ENCODE results near the gene FITM1. TPM values are rescaled to one million over a fixed set of nuclear protein-coding genes. Genes with fewer than 3 reads are reported as not detected.

Gene FITM1
- total and polyA plus RNA-seq, 2 donors (not counting 3 experiments of a cell fraction or from before 2014, with no cell fraction given) = 0.54 TPM; not detected in 1

GRCh38 chr14:24132061-24132685 lies 1.7 kb downstream of the FITM1 start:
- Histone ChIP-seq H4K20me1 (replicated peaks; ENCODE audit: control insufficient read depth, extremely low read depth, insufficient read depth, low read length) (no peaks in the 10 kb centered on the region), H3K9ac (replicated peaks; ENCODE audit: extremely low read depth, insufficient read depth, low read length) (no peak overlapping the region), H3K4me3 (replicated peaks in 1 of 3; ENCODE audit: insufficient read depth in 1 of 3, low read depth in 1 of 3, low read length in 3 of 3) (no peak overlapping the region), H3K9me3 (replicated peaks; ENCODE audit: control insufficient read depth, insufficient read depth, low read length) (no peaks in the 10 kb centered on the region), H3K27ac (ENCODE audit: insufficient read depth, low read depth, low read length) (no peak overlapping the region), H3K4me1 (ENCODE audit: control insufficient read depth, extremely low read depth, insufficient read depth, low read length) (peaks cover 11% of the 10 kb centered on the region), H3K79me2 (ENCODE audit: control insufficient read depth, insufficient read depth, low read length) (peaks cover 5% of the 10 kb centered on the region), H3K9me1 (replicated peaks; ENCODE audit: control insufficient read depth, extremely low read depth, insufficient read depth, low read length) (no peaks in the 10 kb centered on the region), H3K36me3 (ENCODE audit: control insufficient read depth in 2 of 2, extremely low read depth in 1 of 2, insufficient read depth in 2 of 2, low read length in 2 of 2) (no peaks in the 10 kb centered on the region), H3K27me3 (ENCODE audit: control insufficient read depth in 2 of 2, insufficient read depth in 2 of 2, low read length in 2 of 2) (no peaks in the 10 kb centered on the region), H2AFZ (ENCODE audit: low read depth, low read length) (no peak overlapping the region), H3K4me2 (ENCODE audit: insufficient read depth, low read length) (no peak overlapping the region)
- dilution Hi-C loops (cut with MboI; ENCODE audit: extremely low pct_ligation_motif_present, low sequenced_read_pairs) (no loop called here), intact Hi-C loops (cut with micrococcal nuclease) (no loop called here)
- TF ChIP-seq FOS (IDR thresholded peaks at IDR 0.05; ENCODE audit: borderline replicate concordance, insufficient read depth, low read length) (no peak), EZH2 (IDR thresholded peaks at IDR 0.05; ENCODE audit: borderline replicate concordance, low read depth, low read length, severe bottlenecking) (no peak), MAX (IDR thresholded peaks at IDR 0.05; ENCODE audit: insufficient read depth, insufficient read length) (no peak), POLR2AphosphoS5 (IDR thresholded peaks at IDR 0.05; ENCODE audit: insufficient read depth, low read depth, low read length) (no peak), POLR2A (IDR thresholded peaks at IDR 0.05; ENCODE audit: low read depth, low read length) (no peak), JUN (IDR thresholded peaks at IDR 0.05; ENCODE audit: borderline replicate concordance, insufficient read depth, insufficient read length, low read depth) (no peak), GATA2 (IDR thresholded peaks at IDR 0.05; ENCODE audit: insufficient read depth, insufficient read length, low read depth, low read length) (no peak), MYC (IDR thresholded peaks at IDR 0.05; ENCODE audit: low read depth, low read length) (no peak), CTCF (IDR thresholded peaks at IDR 0.05; ENCODE audit: extremely low read depth in 1 of 2, insufficient read depth in 1 of 2, low read depth in 1 of 2, low read length in 2 of 2) (no peak)
- BruUV-seq (replicated peaks) = no TSS peak
- CTCF ChIA-PET = no interaction called here
- POLR2A ChIA-PET = no interaction called here
- DNase-seq (ENCODE audit: low read depth, low spot score) (no peak), FAIRE-seq (no peak)
